Measurements from ENCODE around the gene CLPSL2. TPM values are rescaled to one million over a fixed set of nuclear protein-coding genes. Genes with fewer than 3 reads are reported as not detected.
A peak's percentile ranks its signal among the peaks of the same experiment; 100 is the strongest.

Gene CLPSL2
- total and polyA plus RNA-seq, 2 donors from 2014 or later: not detected

- no peaks in the 10 kb centered on the region for H3K4me1 ChIP-seq (ENCODE audit: control insufficient read depth in 2 of 3, insufficient read depth in 2 of 3, low read depth in 1 of 3, low read length in 3 of 3)
- no peaks in the 10 kb centered on the region for H3K36me3 ChIP-seq (ENCODE audit: control insufficient read depth in 2 of 3, insufficient read depth in 3 of 3, low read length in 3 of 3)
- FAIRE-seq: no peak
These were observed 7.8 kb downstream of the CLPSL2 start for GRCh38 chr6:35784200-35784599.

GRCh38 chr6:35786272-35786671, 9.9 kb downstream of the CLPSL2 start:
- TF ChIP-seq CTCF (IDR thresholded peaks at IDR 0.05; ENCODE audit: borderline replicate concordance, extremely low read depth, insufficient read depth): no peak
- intact Hi-C loops (cut with DNase I): no loop called here

More at GRCh38 chr6:35784200-35784599, 7.8 kb downstream of the CLPSL2 start:
- TF ChIP-seq CTCF (IDR thresholded peaks at IDR 0.05; ENCODE audit: borderline replicate concordance, extremely low read depth, insufficient read depth): no peak
- peak in 3 of 5 donors; percentile 32 to 60 (median 41) for DNase-seq
- Histone ChIP-seq H3K4me3 (ENCODE audit: low read length in 3 of 3) (no peak overlapping the region), H3K27ac (ENCODE audit: low read depth in 2 of 2, low read length in 2 of 2) (no peak overlapping the region), H3K9ac (ENCODE audit: low read length in 3 of 3) (no peak overlapping the region), H3K27me3 (ENCODE audit: control insufficient read depth, insufficient read depth, low read length) (no peaks in the 10 kb centered on the region), H3K9me3 (ENCODE audit: control insufficient read depth in 2 of 3, insufficient read depth in 1 of 3, low read length in 3 of 3) (no peaks in the 10 kb centered on the region)
- intact Hi-C loops (cut with DNase I): no loop called here

GRCh38 chr6:35786810-35787209, 10.4 kb downstream of the CLPSL2 start:
- H3K36me3 ChIP-seq (ENCODE audit: control insufficient read depth in 2 of 3, insufficient read depth in 3 of 3, low read length in 3 of 3): no peaks in the 10 kb centered on the region

More at GRCh38 chr6:35786272-35786671, 9.9 kb downstream of the CLPSL2 start:
- H3K9ac ChIP-seq (ENCODE audit: low read length in 3 of 3): no peak overlapping the region
- H3K4me1 ChIP-seq (ENCODE audit: control insufficient read depth in 2 of 3, insufficient read depth in 2 of 3, low read depth in 1 of 3, low read length in 3 of 3): no peaks in the 10 kb centered on the region
- DNase-seq (no peak), FAIRE-seq (no peak)
- H3K36me3 ChIP-seq (ENCODE audit: control insufficient read depth in 2 of 3, insufficient read depth in 3 of 3, low read length in 3 of 3): no peaks in the 10 kb centered on the region
- H3K27me3 ChIP-seq (ENCODE audit: control insufficient read depth, insufficient read depth, low read length): no peaks in the 10 kb centered on the region
- no peaks in the 10 kb centered on the region for H3K9me3 ChIP-seq (ENCODE audit: control insufficient read depth in 2 of 3, insufficient read depth in 1 of 3, low read length in 3 of 3)
- no peak overlapping the region for H3K27ac ChIP-seq (ENCODE audit: low read depth in 2 of 2, low read length in 2 of 2)
- H3K4me3 ChIP-seq (ENCODE audit: low read length in 3 of 3): no peak overlapping the region

More at GRCh38 chr6:35786810-35787209, 10.4 kb downstream of the CLPSL2 start:
- no peaks in the 10 kb centered on the region for H3K27me3 ChIP-seq (ENCODE audit: control insufficient read depth, insufficient read depth, low read length)
- TF ChIP-seq CTCF (IDR thresholded peaks at IDR 0.05; ENCODE audit: borderline replicate concordance, extremely low read depth, insufficient read depth): no peak
- H3K4me3 ChIP-seq (ENCODE audit: low read length in 3 of 3): no peak overlapping the region
- H3K27ac ChIP-seq (ENCODE audit: low read depth in 2 of 2, low read length in 2 of 2): no peak overlapping the region
- no peaks in the 10 kb centered on the region for H3K9me3 ChIP-seq (ENCODE audit: control insufficient read depth in 2 of 3, insufficient read depth in 1 of 3, low read length in 3 of 3)
- no peaks in the 10 kb centered on the region for H3K4me1 ChIP-seq (ENCODE audit: control insufficient read depth in 2 of 3, insufficient read depth in 2 of 3, low read depth in 1 of 3, low read length in 3 of 3)
- peak in 4 of 5 donors; percentile 53 to 64 (median 55) for DNase-seq
- intact Hi-C loops (cut with DNase I): no loop called here
- no peak for FAIRE-seq
- no peak overlapping the region for H3K9ac ChIP-seq (ENCODE audit: low read length in 3 of 3)
